ENCODE measurements around the gene RPL19.
A peak's percentile ranks its signal among the peaks of the same experiment; 100 is the strongest.

The RPL19 gene

GRCh38 chr17:39200070-39200879 is at the start of gene RPL19:
RPL19 (plus strand) TSS chr17:39200283; CDS start chr17:39200345, 62 bp downstream.
- no peak for TF ChIP-seq CTCF (IDR thresholded peaks at IDR 0.05; ENCODE audit: control extremely low read depth, extremely low read depth, low read depth, missing control alignments)
- DNase-seq (ENCODE audit: extremely low spot score): peak; percentile 88
- CTCF ChIA-PET: interaction anchor here (1.0 to 3.4 kb wide), 5 partner anchors 26 to 47 kb away, joined by 6 to 22 read pairs (median 9); no protein-coding TSS in a partner anchor
- POLR2A ChIA-PET: interaction anchor here (0.6 to 1.2 kb wide), 11 partner anchors 9 to 1378 kb away, joined by 3 to 8 read pairs (median 4); no protein-coding TSS in a partner anchor

- ChIA-PET POLR2A (no interaction called here), CTCF (interaction anchor here (1.5 to 4.6 kb wide), 3 partner anchors 11 to 170 kb away, joined by 3 to 143 read pairs (median 6); no protein-coding TSS in a partner anchor)
- no peak for DNase-seq (ENCODE audit: extremely low spot score)
- TF ChIP-seq CTCF (IDR thresholded peaks at IDR 0.05; ENCODE audit: control extremely low read depth, extremely low read depth, low read depth, missing control alignments): no peak
These were observed 49.3 kb upstream of the RPL19 start for GRCh38 chr17:39150795-39151149.

GRCh38 chr17:39151150-39151942 is 48.7 kb upstream of the RPL19 start, which contains the start of gene PLXDC1:
PLXDC1 (minus strand) TSS chr17:39151637; CDS start chr17:39151437, 200 bp downstream.
- no peak for DNase-seq (ENCODE audit: extremely low spot score)
- ChIA-PET POLR2A (interaction anchor here (0.9 kb wide), 1 partner anchor 55 kb away, joined by 4 read pairs; no protein-coding TSS in a partner anchor), CTCF (interaction anchor here (0.7 to 4.6 kb wide), 6 partner anchors 11 to 170 kb away, joined by 3 to 143 read pairs (median 5); no protein-coding TSS in a partner anchor)

GRCh38 chr17:39151943-39152818 is 47.9 kb upstream of the RPL19 start:
- CTCF ChIA-PET: interaction anchor here (0.6 to 4.6 kb wide), 40 partner anchors 8 to 475 kb away, joined by 3 to 143 read pairs (median 5); partner anchors contain the start of genes ARL5C and RPL19
- no peak for TF ChIP-seq CTCF (IDR thresholded peaks at IDR 0.05; ENCODE audit: control extremely low read depth, extremely low read depth, low read depth, missing control alignments)
- DNase-seq (ENCODE audit: extremely low spot score): no peak
- POLR2A ChIA-PET: interaction anchor here (0.7 to 1.2 kb wide), 4 partner anchors 54 to 578 kb away, joined by 3 to 4 read pairs (median 3); partner anchors contain the start of gene RPL23

More at GRCh38 chr17:39151150-39151942, 48.7 kb upstream of the RPL19 start, which contains the start of gene PLXDC1:
- TF ChIP-seq CTCF (IDR thresholded peaks at IDR 0.05; ENCODE audit: control extremely low read depth, extremely low read depth, low read depth, missing control alignments): no peak

GRCh38 chr17:39153599-39154051 is 46.5 kb upstream of the RPL19 start:
- ChIA-PET CTCF (interaction anchor here (0.7 to 4.6 kb wide), 52 partner anchors 8 to 596 kb away, joined by 3 to 143 read pairs (median 5); partner anchors contain the start of genes ARL5C, FBXL20 and RPL19), POLR2A (interaction anchor here (0.6 to 1.2 kb wide), 3 partner anchors 192 to 300 kb away, joined by 3 to 4 read pairs (median 3); partner anchors contain the start of genes LASP1 and RPL23)
- peak; percentile 75 for DNase-seq (ENCODE audit: extremely low spot score)
- TF ChIP-seq CTCF (IDR thresholded peaks at IDR 0.05; ENCODE audit: control extremely low read depth, extremely low read depth, low read depth, missing control alignments): no peak

Data from GM10248 (cell line).